ENCODE measurements around the gene ZNF185.
A peak's percentile ranks its signal among the peaks of the same experiment; 100 is the strongest.
"Not testable (repeated sequence)": the region's sequence is repeated elsewhere in the genome, so short reads cannot be mapped to it uniquely, and the experiment has no call there.

ZNF185 gene

GRCh38 chrX:152895724-152896420 is 2.0 kb upstream of the ZNF185 start:
- DNase-seq = no peak

GRCh38 chrX:152896450-152896849 is 1.4 kb upstream of the ZNF185 start:
- DNase-seq = no peak

GRCh38 chrX:152898442-152898841 is 575 bp downstream of the ZNF185 start:
- DNase-seq = no peak

- DNase-seq = no peak
Observed at GRCh38 chrX:152899111-152899873, 1.4 kb downstream of the ZNF185 start.

GRCh38 chrX:152899874-152900719 is 2.2 kb downstream of the ZNF185 start:
- DNase-seq = no peak

GRCh38 chrX:152900937-152901445 is 3.1 kb downstream of the ZNF185 start:
- DNase-seq = no peak

GRCh38 chrX:152901816-152902501 is 4.1 kb downstream of the ZNF185 start:
- no peak for DNase-seq

- no peak for DNase-seq
Observed at GRCh38 chrX:152902502-152902820, 4.6 kb downstream of the ZNF185 start.

- DNase-seq = no peak
Observed at GRCh38 chrX:152903589-152903988, 5.7 kb downstream of the ZNF185 start.

- DNase-seq = no peak
Observed at GRCh38 chrX:152904151-152905080, 6.5 kb downstream of the ZNF185 start.

GRCh38 chrX:152905081-152905420 is 7.2 kb downstream of the ZNF185 start:
- no peak for DNase-seq

- DNase-seq = no peak
Observed at GRCh38 chrX:152907084-152907651, 9.3 kb downstream of the ZNF185 start.

GRCh38 chrX:152908486-152908885 is 10.6 kb downstream of the ZNF185 start:
- no peak for DNase-seq

- DNase-seq = not testable (repeated sequence)
Observed at GRCh38 chrX:152910018-152910417, 12.2 kb downstream of the ZNF185 start.

- no peak for DNase-seq
Observed at GRCh38 chrX:152912106-152912505, 14.2 kb downstream of the ZNF185 start.

GRCh38 chrX:152912641-152913040 is 14.8 kb downstream of the ZNF185 start:
- DNase-seq = no peak

GRCh38 chrX:152913346-152913745 is 15.5 kb downstream of the ZNF185 start:
- DNase-seq = peak; percentile 41

- no peak for DNase-seq
Observed at GRCh38 chrX:152913910-152914309, 16.0 kb downstream of the ZNF185 start.

- no peak for DNase-seq
Observed at GRCh38 chrX:152915541-152916241, 17.8 kb downstream of the ZNF185 start.

GRCh38 chrX:152917656-152918579 is 20.1 kb downstream of the ZNF185 start:
- no peak for DNase-seq

All from GDM1 (cell line).